Measurements from ENCODE around the gene RNGTT.

GRCh38 chr6:88775866-88776571 is 187.4 kb downstream of the RNGTT start:
- TF ChIP-seq EZH2 (IDR thresholded peaks at IDR 0.05; ENCODE audit: insufficient read depth, poor library complexity, severe bottlenecking) (no peak), EZH2phosphoT487 (IDR thresholded peaks at IDR 0.05; ENCODE audit: insufficient read depth, low read depth) (no peak)
